Suprapubic skin (tissue), 4 donors: ENCODE results near the gene EID3. TPM values are rescaled to one million over a fixed set of nuclear protein-coding genes. Genes with fewer than 3 reads are reported as not detected.

Source experiments
- DNase-seq, 2 donors: peaks; one replicate each; pipeline ENCODE4 v3.0.0-alpha.2; 2019; ENCODE audit warnings: low spot score in 2 of 2
- H3K27ac ChIP-seq: fragments of 200-600 bp; sonication (generic); one replicate; pipeline ENCODE4 v1.5.1; 2019
- H3K27me3 ChIP-seq: fragments of 200-600 bp; sonication (generic); one replicate; pipeline ENCODE4 v1.5.1; 2019
- H3K36me3 ChIP-seq: fragments of 200-600 bp; sonication (generic); one replicate; pipeline ENCODE4 v1.5.1; 2019
- H3K4me1 ChIP-seq: fragments of 200-600 bp; sonication (generic); one replicate; pipeline ENCODE4 v1.5.1; 2019
- H3K4me3 ChIP-seq: fragments of 200-600 bp; sonication (generic); one replicate; pipeline ENCODE4 v1.5.1; 2019; ENCODE audit warnings: mild to moderate bottlenecking
- H3K9me3 ChIP-seq: fragments of 200-600 bp; sonication (generic); one replicate; pipeline ENCODE4 v1.5.1; 2019
- EP300 ChIP-seq: sonication (generic); formaldehyde crosslinking; IDR thresholded peaks from one replicate; pipeline ENCODE4 v1.6.1; 2017; ENCODE audit warnings: antibody characterized with exemption
- POLR2A ChIP-seq, 2 donors: fragments of 450-650 bp; IDR thresholded peaks; one replicate each; pipeline ENCODE4 v1.6.1; 2017; ENCODE audit warnings: antibody characterized with exemption in 2 of 2, mild to moderate bottlenecking in 2 of 2, moderate library complexity in 2 of 2
- POLR2AphosphoS5 ChIP-seq, 3 donors: sonication (generic); formaldehyde crosslinking; IDR thresholded peaks; one replicate each; pipeline ENCODE4 v1.6.1; 2017; ENCODE audit warnings: antibody characterized with exemption in 3 of 3
- WGBS: methylation state at CpG from one replicate; pipeline ENCODE4 v1.1.5; 2018; 5-methylcytosine and 5-hydroxymethylcytosine counted together
- total RNA-seq, 4 donors: library from RNA; depleted of rRNA; stranded (reverse); fragments of >200 nt; gene quantifications; one replicate each; pipeline ENCODE4 v1.1.0, GENCODE V29; 2016
- TF ChIP-seq, protein P1 (sequence below), 2 donors: fragments of 200-600 bp in 1 of 2; fragments of 450-650 bp in 1 of 2; sonication (generic) in 1 of 2; IDR thresholded peaks; one replicate each; pipeline ENCODE4 v1.5.1; 2016 to 2019; ENCODE audit warnings: antibody characterized with exemption in 2 of 2, mild to moderate bottlenecking in 1 of 2, moderate library complexity in 1 of 2

Gene EID3
- total RNA-seq, 4 donors from 2014 or later = 2.9 to 5.4 (median 4.0) TPM

DNA sequence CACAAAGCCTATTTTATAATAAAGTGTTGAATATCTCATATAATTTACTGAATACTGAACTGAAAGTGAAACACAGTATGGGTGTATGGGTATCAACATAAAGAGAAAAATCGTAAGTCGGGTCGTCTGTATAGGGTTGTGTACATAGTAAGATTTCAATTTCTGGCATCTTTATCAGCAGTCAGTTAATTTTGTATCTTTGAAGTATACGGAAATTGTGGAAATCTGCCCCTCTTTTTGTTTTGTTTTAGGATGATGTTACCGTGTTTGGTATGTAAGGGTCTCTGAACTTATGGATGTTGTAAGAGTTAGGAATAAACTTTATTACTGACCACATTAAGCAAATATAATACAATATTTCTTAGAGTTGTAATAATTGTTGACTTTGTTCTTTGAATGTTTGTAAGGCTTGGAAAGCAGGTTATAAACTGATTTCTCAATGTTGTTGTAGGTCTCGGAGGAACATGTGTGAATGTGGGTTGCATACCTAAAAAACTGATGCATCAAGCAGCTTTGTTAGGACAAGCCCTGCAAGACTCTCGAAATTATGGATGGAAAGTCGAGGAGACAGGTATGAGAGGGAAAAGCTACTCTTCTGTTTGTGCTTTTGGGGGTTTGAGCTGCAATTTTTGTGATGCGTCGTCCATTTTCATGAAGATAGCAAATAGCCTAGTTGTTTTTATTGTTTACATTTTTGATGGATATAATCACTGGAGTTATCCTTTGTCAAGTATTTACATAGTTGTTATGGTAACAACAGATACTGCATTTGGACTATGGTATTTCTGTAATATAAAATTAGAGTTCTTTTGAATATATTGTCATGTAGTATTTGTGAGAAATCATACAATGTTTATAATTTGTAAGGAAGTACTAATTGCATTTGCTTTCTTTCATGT, 12.0 kb downstream of the EID3 start:
- peaks cover 91% of the 10 kb centered on the region for H3K36me3 ChIP-seq
- no peak for DNase-seq

GRCh38 chr12:104316936-104317335, 13.4 kb downstream of the EID3 start:
- Histone ChIP-seq H3K9me3 (no peaks in the 10 kb centered on the region), H3K4me1 (no peaks in the 10 kb centered on the region), H3K36me3 (peaks cover 95% of the 10 kb centered on the region), H3K27me3 (no peaks in the 10 kb centered on the region), H3K4me3 (no peak overlapping the region), H3K27ac (no peak overlapping the region)
- no peak for TF ChIP-seq POLR2A (IDR thresholded peaks at IDR 0.05)
- TF ChIP-seq POLR2AphosphoS5 (IDR thresholded peaks at IDR 0.05) = no peak
- TF ChIP-seq, protein P1, sequence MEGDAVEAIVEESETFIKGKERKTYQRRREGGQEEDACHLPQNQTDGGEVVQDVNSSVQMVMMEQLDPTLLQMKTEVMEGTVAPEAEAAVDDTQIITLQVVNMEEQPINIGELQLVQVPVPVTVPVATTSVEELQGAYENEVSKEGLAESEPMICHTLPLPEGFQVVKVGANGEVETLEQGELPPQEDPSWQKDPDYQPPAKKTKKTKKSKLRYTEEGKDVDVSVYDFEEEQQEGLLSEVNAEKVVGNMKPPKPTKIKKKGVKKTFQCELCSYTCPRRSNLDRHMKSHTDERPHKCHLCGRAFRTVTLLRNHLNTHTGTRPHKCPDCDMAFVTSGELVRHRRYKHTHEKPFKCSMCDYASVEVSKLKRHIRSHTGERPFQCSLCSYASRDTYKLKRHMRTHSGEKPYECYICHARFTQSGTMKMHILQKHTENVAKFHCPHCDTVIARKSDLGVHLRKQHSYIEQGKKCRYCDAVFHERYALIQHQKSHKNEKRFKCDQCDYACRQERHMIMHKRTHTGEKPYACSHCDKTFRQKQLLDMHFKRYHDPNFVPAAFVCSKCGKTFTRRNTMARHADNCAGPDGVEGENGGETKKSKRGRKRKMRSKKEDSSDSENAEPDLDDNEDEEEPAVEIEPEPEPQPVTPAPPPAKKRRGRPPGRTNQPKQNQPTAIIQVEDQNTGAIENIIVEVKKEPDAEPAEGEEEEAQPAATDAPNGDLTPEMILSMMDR (IDR thresholded peaks at IDR 0.05) = no peak
- TF ChIP-seq EP300 = no peak
- no peak for DNase-seq

More for the DNA sequence above, 12.0 kb downstream of the EID3 start:
- no peak overlapping the region for H3K27ac ChIP-seq
- TF ChIP-seq, protein P1 (IDR thresholded peaks at IDR 0.05) = no peak
- TF ChIP-seq POLR2AphosphoS5 (IDR thresholded peaks at IDR 0.05) (no peak), EP300 (no peak), POLR2A (IDR thresholded peaks at IDR 0.05) (no peak)
- no peak overlapping the region for H3K4me3 ChIP-seq
- no peaks in the 10 kb centered on the region for H3K9me3 ChIP-seq
- H3K4me1 ChIP-seq = no peaks in the 10 kb centered on the region
- WGBS = 92% methylated on average over 10 of the region's 10 CpGs
- no peaks in the 10 kb centered on the region for H3K27me3 ChIP-seq

DNA sequence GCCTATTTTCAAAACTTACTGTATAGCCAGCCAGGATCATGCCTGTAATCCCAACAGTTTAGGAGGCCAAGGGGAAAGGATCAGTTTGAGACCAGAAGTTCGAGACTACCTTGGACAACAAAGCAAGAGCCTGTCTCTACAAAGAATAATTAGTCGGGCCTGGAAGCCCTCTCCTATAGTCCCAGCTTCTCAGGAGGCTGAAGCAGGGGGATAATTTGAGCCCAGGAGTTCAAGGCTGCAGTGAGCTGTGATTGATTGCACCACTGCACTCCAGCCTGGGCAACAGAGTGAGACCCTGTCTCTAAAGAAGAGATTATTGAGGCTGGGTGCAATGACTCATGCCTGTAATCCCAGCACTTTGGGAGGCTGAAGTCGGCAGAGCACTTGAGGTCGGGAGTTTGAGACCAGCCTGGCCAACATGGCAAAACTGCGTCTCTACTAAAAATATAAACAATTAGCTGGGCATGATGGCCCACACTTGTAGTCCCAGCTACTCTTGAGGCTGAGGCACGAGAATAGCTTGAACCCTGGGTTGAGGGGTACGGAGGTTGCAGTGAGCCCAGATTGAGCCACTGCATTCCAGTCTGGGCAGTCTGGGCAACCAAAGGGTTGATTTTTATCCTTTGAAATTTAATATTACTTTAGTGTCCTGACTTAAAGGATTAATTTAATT, 14.1 kb downstream of the EID3 start:
- WGBS = 98% methylated on average over 7 of the region's 7 CpGs
- no peak for TF ChIP-seq POLR2AphosphoS5 (IDR thresholded peaks at IDR 0.05)
- TF ChIP-seq POLR2A (IDR thresholded peaks at IDR 0.05) = no peak
- TF ChIP-seq, protein P1 (IDR thresholded peaks at IDR 0.05) = no peak
- TF ChIP-seq EP300 = no peak
- no peaks in the 10 kb centered on the region for H3K27me3 ChIP-seq
- peaks cover 89% of the 10 kb centered on the region for H3K36me3 ChIP-seq
- H3K4me1 ChIP-seq = no peaks in the 10 kb centered on the region
- H3K9me3 ChIP-seq = no peaks in the 10 kb centered on the region
- H3K4me3 ChIP-seq = no peak overlapping the region
- no peak overlapping the region for H3K27ac ChIP-seq
- no peak for DNase-seq

GRCh38 chr12:104319028-104319427, 15.5 kb downstream of the EID3 start:
- H3K36me3 ChIP-seq = peaks cover 77% of the 10 kb centered on the region
- no peak overlapping the region for H3K4me3 ChIP-seq
- TF ChIP-seq POLR2A (IDR thresholded peaks at IDR 0.05) (no peak), POLR2AphosphoS5 (IDR thresholded peaks at IDR 0.05) (no peak), EP300 (no peak)
- TF ChIP-seq, protein P1 (IDR thresholded peaks at IDR 0.05) = no peak
- H3K27me3 ChIP-seq = no peaks in the 10 kb centered on the region
- no peaks in the 10 kb centered on the region for H3K9me3 ChIP-seq
- no peak overlapping the region for H3K27ac ChIP-seq
- WGBS = 85% methylated on average over 1 of the region's 1 CpG
- H3K4me1 ChIP-seq = no peaks in the 10 kb centered on the region
- DNase-seq = no peak

DNA sequence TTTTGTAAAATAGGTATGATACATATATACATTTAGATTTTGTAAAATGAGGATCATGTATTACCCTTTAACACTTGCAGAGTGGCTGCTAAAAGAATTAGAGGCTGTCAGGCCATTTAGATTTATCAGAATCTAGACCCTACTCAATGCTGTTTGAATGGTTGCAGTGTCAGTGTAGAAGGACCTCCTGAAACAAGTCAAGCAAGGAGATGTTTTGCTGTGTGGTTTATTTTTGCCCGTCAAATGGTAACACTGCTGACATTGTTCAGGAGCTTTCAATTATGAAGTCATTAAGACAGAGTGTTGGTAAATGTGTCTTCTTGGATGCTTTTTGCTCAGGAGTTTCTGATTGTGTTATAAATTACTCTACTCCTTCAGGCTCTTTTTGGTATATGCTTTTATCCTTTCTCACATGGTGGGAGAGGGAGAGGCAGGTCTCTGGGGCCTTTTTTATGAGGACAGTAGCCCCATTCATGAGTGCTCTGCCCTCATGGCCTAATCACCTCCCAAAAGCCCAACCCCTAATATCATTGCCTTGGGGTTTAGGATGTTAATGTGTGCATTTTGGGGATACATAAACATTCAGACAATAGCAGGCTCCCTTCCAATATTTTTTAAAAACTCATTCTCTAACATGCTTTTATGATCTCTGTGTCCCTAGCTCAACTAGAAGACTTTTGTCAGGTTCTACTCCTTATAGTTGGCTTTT, 16.5 kb downstream of the EID3 start:
- no peaks in the 10 kb centered on the region for H3K4me1 ChIP-seq
- WGBS = 68% methylated on average over 1 of the region's 1 CpG
- H3K4me3 ChIP-seq = no peak overlapping the region
- TF ChIP-seq, protein P1 (IDR thresholded peaks at IDR 0.05) = no peak
- TF ChIP-seq POLR2A (IDR thresholded peaks at IDR 0.05) (no peak), EP300 (no peak), POLR2AphosphoS5 (IDR thresholded peaks at IDR 0.05) (no peak)
- H3K9me3 ChIP-seq = no peaks in the 10 kb centered on the region
- no peak for DNase-seq
- H3K36me3 ChIP-seq = peaks cover 75% of the 10 kb centered on the region
- H3K27me3 ChIP-seq = no peaks in the 10 kb centered on the region
- no peak overlapping the region for H3K27ac ChIP-seq
